GM10266 (cell line): ENCODE results near the gene MSI1.
A peak's percentile ranks its signal among the peaks of the same experiment; 100 is the strongest.

Experiments
- DNase-seq: peaks from one replicate; pipeline ENCODE4 v3.0.0; 2012; ENCODE audit errors: extremely low spot score
- TF ChIP-seq, protein P1 (sequence below): IDR thresholded peaks from 2 replicates; pipeline ENCODE4 v1.5.1; 2012; ENCODE audit warnings: mild to moderate bottlenecking, low read depth; ENCODE audit not compliant: control insufficient read depth, insufficient read depth; ENCODE audit errors: missing control alignments

Gene MSI1

DNA sequence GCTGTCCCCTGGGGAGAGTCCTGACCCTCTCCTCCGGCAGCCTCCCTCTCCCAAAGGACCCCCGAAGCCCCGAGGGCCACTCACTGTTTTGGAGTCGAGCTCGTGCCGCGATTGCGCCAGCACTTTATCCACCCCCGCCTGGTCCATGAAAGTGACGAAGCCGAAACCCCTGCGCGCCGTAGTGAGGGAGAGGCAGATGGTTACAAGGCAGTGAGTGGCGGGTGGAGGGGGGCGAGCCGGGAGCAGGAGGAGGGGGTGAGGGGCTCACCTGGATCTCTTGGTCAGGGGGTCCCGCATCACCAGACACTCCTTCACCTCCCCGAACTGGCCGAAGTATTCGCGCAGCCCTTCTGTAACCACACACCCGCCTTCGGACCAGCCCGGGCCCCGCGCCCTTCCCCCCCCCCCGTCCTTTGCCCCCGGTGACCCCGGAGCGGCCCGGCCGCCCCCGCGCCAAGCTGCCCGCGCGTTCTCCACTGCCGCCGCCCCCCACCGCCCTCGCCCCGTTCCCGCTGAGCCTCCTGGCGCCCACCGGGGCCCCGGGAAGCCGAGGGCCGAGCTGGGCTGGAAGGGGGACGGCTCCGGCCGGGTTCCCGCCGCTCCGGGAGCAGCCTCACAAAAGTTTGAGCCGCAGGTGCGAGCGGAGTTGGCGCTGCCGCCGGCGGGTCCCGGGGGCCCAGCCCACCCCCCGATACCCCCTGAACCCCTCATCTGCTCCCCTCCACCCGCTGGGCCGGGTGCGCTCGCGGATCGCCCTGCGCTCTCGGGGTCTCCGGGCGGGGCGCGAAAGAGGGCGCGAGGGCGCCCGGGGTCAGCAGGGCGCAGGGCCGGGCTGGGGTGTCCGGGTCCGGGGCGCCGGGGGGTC lies 808 bp downstream of the MSI1 start:
- TF ChIP-seq, protein P1, sequence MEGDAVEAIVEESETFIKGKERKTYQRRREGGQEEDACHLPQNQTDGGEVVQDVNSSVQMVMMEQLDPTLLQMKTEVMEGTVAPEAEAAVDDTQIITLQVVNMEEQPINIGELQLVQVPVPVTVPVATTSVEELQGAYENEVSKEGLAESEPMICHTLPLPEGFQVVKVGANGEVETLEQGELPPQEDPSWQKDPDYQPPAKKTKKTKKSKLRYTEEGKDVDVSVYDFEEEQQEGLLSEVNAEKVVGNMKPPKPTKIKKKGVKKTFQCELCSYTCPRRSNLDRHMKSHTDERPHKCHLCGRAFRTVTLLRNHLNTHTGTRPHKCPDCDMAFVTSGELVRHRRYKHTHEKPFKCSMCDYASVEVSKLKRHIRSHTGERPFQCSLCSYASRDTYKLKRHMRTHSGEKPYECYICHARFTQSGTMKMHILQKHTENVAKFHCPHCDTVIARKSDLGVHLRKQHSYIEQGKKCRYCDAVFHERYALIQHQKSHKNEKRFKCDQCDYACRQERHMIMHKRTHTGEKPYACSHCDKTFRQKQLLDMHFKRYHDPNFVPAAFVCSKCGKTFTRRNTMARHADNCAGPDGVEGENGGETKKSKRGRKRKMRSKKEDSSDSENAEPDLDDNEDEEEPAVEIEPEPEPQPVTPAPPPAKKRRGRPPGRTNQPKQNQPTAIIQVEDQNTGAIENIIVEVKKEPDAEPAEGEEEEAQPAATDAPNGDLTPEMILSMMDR = no peak

DNA sequence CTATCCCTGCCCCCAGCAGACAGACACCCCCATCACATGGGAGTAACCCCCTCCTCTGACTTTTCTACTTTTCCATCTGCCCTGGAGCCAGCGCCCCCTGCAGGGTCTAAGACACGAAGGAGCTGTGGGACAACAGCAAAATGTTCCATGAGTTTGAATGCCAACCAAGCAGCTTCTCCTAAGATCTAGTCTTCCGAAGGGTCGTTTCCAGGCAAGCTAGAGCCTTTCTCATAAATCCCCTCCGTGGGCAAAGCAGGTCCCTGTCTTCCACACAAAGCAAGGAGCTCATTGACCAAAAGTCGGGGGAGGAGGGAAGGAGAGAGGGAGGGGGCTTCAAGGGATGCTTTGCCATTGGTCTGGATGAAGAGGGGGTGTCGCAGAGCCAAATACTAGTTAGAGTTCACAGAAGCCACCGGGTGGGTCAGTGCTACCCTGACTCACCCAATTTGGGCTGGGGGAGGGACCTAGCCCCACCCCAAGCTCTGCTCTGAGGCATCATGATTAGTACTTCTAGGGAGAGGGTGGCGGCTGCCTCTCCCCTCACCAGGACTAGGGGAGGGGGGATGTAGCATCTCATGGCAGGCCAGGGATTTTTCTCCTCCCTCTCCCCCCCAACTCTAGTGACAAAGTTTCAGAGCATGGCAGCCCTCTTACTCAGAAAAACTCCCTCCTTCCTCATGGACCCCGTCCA lies 1.6 kb downstream of the MSI1 start:
- TF ChIP-seq, protein P1 = peak; percentile 50
- no peak for DNase-seq

More for the DNA sequence above, 808 bp downstream of the MSI1 start:
- no peak for DNase-seq

DNA sequence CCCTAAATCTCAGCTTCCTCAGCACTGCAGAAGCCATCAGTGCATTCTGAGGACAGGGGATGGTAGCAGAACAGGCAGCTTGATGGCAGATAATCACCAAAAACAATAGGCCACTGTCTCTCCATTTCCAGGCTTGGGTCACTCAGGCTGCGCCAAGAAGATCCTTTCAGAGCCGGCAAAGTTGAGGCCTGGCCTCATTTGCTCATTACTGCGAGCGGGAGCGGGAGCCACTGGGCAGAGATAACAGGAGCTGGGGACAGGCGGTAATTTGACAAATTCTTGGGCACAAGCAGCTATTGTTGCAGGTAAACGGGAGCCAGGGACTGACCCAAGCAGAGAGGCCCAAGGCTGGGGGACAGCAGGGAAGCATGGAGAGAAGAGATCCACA lies 2.1 kb downstream of the MSI1 start:
- TF ChIP-seq, protein P1 = no peak
- no peak for DNase-seq

DNA sequence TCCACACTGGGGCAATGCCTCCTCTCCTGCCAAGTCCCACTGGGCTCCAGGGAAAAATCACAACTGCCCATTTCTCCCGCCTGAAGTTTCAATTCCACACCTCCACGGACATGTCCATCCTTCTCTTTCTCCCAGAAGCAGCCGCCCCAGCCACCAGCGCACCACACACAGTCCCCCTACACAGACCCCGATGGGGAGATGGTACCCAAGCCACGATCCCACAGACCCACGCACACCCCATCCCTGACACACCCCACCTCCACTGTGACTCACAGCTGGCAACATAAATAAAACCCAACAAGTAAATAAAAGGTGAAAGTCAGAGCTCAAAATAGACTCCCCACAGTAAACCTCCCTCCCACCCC lies 2.6 kb downstream of the MSI1 start:
- TF ChIP-seq, protein P1 = no peak
- no peak for DNase-seq

DNA sequence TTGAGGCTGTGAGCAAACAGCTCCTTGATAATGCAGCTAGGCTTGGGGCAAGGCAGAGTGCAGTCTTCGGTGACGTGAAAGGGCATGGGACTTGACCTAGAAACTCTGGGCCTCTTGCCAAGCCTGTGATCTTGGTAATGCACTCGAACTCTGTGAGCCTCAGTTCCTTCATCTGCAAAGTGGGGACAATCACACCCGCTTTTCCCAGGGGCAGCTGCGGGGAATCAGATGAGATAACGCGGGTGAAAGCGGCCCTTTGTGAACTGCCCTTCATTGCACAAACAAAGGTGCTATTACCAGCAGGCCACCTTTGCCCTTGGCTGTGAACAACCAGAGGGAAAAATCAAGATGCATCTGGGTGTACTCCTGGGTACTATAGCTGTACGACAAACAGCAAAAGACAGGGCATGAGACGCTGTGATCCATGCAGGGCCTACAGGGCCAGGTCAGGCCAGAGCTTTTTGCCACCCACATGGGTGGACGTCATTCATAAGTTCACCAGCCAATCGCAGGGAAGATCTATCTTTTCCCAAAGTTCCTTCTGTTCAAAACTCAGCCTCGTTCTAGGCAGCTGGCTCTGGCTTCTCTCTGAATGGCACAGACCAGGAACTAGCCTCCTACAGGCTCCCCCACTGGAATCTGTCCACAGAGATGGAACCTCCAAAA lies 3.2 kb downstream of the MSI1 start:
- DNase-seq = no peak
- TF ChIP-seq, protein P1 = no peak

DNA sequence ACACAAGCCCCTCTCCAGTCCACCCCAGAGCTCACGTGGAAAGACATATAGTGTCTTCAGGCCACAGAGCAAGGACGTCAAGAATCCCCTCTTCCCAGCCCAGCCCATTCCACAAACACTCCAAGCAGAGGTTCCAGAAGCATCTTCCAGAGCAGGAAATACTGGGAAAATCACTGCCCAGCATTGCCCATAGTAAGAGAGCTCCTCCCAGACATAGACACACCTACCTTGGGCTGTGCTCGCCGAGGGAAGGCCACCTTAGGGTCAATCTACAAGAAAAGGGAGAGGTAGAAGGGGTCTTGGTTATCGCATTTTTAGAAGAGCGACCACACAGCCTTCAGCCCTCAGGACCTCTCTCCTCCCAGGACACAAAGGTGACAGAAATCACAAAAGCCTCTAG lies 4.5 kb downstream of the MSI1 start:
- TF ChIP-seq, protein P1 = no peak
- no peak for DNase-seq
